Measurements from ENCODE around the gene CRABP2.

CRABP2 gene
- 0.94 reads per million in 2 donors for total RNA-seq

- peak in 2 of 5 experiments; percentile 27 to 34 for DNase-seq
Observed at GRCh38 chr1:156705321-156705917, at the start of gene CRABP2. TSS of gene CRABP2 (minus strand) at chr1:156705583. CDS start at chr1:156705446, 137 bp downstream.

GRCh38 chr1:156754219-156754618, 48.8 kb upstream of the CRABP2 start:
- no peak for DNase-seq

GRCh38 chr1:156752843-156753482, 47.6 kb upstream of the CRABP2 start:
- no peak for DNase-seq

DNA sequence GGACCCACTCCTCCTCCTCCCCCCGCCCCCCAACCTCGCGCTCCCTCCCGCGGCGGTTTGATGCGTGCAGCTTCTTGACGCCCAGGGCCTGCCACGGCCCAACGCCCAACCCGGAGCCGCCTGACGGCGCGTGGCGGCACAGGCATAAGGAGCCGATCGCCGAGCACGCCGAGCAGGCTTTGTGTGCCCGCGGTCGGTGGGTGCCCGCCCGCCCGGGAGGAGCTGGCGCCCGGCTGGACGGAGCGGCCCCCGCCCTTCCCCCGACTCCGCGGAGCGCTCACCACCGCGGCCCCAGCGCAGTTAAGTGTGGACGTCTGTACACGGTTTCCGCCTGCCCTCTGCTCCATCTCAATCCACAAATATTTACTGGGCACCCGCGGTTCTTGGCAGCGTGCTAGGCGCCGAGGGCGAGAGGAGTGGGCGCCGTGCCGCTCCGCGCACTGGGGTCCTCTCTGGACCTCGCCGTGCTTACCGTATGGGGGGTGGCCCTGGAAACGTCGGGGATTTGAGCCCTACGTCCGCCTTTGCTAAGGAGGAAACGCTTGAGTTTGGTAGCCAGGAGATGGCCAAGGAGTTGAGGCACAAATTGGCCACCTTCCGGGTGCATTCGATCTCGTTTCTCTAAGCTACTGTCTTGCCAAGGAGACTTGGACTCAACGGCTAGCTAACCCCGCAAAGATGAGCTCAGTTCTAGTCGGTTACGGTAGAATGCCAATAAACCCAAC, 46.5 kb upstream of the CRABP2 start:
- peak; percentile 89 to 98 (median 96) for DNase-seq

DNA sequence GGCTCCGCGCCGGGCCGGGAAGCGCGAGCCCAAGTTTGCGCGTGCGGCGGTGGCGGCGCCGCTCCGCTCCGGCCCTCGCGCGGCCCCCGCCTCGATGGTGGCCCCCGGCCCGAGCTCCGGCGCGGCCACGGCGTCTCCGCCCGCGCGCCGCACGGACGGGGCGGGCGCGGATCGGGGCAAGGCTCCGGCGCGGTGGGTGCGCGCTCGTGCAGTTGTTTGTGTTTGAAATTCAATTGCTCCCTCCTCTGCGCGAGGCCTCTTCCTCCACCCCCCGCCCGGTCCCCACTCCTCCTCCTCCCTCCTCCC, 46.0 kb upstream of the CRABP2 start, which contains the start of gene HDGF:
TSS of gene HDGF (minus strand) at position 225 of the 306 bp plus-strand sequence. CDS start 246 bp downstream, outside the sequence.
- DNase-seq = no peak

DNA sequence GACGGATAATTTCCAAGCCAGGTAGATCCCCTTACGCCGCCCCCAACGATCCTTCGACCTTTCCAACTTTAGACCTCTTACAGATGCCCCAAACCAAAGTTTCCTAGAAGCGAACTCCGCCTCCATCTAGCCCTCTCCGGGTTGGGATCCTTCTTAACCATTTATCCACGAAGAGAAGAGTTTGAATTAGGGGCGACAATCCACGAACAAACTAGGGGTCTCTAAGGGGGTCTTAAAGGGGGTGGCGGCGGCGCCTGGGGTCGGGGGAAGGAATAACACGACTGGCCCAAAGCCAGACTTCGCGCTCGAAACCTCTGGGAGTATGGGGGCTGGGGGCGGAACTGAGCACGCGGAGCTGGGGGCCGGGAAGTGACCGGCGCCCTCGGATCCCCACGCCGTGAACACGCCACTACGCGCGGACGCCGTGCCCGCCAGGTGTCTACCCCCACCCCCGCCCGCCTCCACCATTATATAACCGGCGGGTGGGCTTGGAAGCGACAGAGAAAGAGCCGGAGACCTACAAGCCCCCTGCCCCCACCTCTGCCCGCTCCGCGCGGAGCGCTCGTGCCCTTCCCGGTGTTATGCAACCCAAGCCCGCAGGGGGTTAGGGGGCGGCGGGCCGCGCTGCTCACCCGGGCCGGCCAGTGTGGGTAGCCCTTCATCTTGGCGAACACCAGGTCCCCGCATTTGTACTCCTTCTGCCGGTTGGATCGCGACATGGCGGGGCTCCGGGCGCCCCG, 45.5 kb upstream of the CRABP2 start:
- DNase-seq = peak in 3 of 5 experiments; percentile 26 to 45 (median 29)

DNA sequence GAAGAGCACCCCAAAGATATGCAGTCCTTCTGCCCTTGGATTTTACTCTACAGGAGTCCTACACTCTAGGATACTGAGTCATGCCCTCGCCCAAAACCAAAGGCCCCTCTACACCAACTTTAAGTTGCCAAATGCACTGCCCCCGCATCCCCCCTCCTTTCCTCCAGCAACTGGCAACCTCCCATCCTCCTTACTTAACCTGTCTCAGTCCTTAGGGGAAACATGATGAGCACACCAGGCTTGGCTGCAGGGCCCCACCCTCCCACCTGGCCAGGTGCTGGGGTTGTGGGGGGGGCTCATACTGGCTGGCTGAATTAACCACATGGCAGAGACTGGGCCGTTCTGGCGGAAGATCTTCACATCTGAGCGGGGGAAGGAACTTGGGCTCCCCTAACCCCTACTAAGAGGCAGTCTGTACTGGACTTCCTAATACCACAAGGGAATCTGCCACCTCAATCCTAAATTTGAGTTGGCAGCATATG, 44.8 kb upstream of the CRABP2 start:
- peak in 2 of 5 experiments; percentile 24 for DNase-seq

- DNase-seq = no peak
Observed at GRCh38 chr1:156749419-156750118, 44.2 kb upstream of the CRABP2 start.

DNA sequence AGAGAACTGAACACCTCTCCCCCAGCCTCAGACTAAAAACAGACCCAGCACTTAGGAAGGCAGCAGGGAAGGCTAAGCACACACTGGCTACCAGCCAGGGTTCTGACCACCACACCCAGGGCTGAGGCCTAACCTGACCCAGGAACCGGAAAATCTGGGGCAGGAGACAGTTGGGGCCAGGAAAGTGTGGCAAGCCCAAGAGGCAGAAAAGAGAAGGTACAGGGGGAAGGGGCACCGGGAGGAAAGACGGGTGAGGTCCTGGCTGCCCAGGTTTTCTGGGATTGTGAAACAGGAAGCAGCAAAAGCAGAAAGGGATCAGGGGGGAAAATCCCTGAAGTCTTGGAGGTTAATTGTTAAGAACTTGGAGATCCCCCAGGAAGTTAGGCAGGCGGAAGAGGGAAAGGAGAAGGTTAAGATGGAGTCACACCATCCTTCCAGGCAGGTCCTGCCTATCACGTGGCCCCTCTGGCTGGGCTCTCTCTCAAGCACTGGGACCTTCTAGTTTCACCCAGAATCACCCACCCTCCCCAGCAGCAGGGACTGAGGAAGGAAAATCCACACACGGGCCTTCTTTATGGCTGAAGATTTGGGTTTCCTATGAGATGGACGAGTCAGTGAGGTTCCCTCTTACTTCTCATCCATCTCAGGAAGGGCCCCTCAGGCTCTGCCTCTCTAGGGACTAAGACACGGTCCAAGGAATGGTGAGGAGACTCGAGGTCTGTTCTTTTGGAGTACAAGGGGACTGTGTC, 43.5 kb upstream of the CRABP2 start:
- DNase-seq = no peak

- DNase-seq = no peak
Observed at GRCh38 chr1:156747742-156748669, 42.6 kb upstream of the CRABP2 start.

- peak; percentile 24 to 76 (median 52) for DNase-seq
Observed at GRCh38 chr1:156746728-156747631, 41.6 kb upstream of the CRABP2 start.

GRCh38 chr1:156746406-156746727, 41.0 kb upstream of the CRABP2 start:
- peak in 1 of 5 experiments; percentile 45 for DNase-seq

- DNase-seq = no peak
Observed at GRCh38 chr1:156745881-156746280, 40.5 kb upstream of the CRABP2 start.

DNA sequence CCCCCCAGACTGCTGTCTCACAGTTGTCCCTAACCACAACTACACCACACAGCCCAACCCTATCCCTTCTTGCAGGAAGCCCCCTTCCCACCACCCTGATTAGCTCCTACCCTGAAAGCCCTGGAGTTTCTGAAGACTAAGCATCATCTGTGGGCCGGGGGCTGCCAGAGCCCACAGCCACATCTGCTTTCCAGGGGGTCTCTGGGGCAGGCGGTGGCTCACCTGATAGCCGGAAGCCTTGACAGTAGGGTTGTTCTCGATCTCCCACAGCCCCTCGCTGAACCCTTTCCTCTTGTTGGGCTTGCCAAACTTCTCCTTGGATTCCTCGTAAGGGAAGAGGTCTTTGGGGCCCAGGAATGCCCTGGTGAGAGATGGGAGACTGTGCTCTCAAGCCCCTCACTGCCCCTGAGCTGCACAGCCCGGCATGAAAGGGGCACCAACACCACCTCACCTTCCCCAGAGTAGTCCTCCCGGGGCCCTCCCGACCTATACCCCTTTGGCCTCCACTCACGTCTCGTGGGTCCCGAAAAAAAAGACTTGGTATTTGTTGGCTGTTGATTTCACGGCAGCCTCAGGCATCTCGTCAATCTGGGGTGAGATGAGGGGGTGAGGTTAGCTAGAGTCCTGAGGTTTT, 39.5 kb upstream of the CRABP2 start:
- no peak for DNase-seq

DNA sequence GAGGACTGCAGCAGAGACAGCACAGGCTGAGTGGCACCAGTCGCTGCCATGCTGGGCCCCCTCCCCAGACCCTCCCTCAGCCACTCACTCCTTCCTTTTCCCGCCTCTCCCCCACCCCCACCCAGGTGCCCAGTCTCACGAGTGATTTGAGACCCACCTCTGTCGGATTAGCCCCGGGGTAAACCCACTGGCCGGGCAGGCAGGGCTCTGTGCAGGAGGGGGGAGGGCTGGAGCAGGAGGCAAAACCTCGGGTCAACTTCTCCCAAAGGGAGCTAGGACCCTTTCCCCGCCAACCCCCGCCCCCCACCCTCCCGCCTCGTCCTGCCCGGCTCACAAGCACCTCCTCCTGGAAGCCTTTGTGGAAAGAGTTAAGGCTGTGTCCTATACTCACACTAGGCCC, 39.0 kb upstream of the CRABP2 start:
- DNase-seq = no peak

DNA sequence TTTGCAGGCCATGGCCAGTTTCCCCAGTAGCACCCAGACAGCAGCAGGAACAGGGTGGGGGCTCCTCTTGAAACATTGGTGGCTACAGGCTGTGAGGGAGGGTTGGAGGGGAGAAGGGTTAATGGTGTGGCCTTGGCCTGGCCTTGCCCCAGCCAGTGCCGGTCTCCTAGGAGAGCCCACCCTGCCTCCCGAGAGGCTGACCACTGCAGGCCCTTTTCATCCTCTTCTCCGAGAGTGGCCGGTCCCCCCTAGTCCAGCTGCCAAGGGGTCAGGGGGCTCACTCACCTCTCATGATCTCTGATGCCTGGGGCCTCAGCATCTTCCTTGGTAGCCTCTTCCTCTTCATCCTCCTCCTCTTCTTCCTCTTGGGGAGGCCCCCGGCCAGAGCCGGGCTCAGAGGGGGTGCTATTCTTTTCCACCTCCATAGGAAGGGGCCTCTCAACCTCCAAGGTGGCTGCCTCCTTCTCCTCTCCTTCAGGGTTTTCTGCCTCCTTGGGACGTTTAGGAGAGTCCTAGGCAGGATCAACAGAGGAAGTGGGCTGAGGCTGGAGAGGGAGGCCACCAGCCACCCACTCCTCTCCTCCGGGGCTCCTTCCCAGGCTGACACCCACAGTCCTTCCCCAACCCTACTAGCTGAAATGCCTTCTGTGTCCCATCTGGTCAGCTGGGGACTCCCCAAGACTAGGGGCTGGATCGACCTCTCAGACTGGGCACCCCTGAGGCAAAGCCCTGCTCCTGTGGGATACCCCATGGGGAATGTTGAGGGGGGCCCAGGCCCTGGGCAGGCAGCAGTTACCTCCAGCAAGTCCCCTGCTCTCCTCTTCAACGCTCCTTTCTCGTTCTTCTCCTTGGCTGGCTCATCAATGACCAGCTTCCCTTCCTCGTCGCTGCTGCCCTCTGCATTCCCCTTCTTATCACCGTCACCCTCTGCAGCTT, 38.3 kb upstream of the CRABP2 start:
- DNase-seq = no peak

GRCh38 chr1:156742801-156743200, 37.4 kb upstream of the CRABP2 start:
- DNase-seq = no peak

- no peak for DNase-seq
Observed at GRCh38 chr1:156742017-156742416, 36.6 kb upstream of the CRABP2 start.

All from T-helper 2 cell (primary cell).